ENCODE results near the gene LRRC4B.

Gene LRRC4B

GRCh38 chr19:50505856-50506611 is 62.2 kb downstream of the LRRC4B start:
- no peak for DNase-seq (ENCODE audit: low read depth, low spot score)

GRCh38 chr19:50501568-50502475 is 66.4 kb downstream of the LRRC4B start:
- no peak for DNase-seq (ENCODE audit: low read depth, low spot score)

- no peak for DNase-seq (ENCODE audit: low read depth, low spot score)
Measured at GRCh38 chr19:50501186-50501567, 67.1 kb downstream of the LRRC4B start.

- DNase-seq (ENCODE audit: low read depth, low spot score): no peak
Measured at GRCh38 chr19:50500753-50501151, 67.5 kb downstream of the LRRC4B start.

GRCh38 chr19:50500060-50500752 is 68.0 kb downstream of the LRRC4B start:
- DNase-seq (ENCODE audit: low read depth, low spot score): no peak

GRCh38 chr19:50498219-50499056 is 69.8 kb downstream of the LRRC4B start:
- DNase-seq (ENCODE audit: low read depth, low spot score): no peak

- DNase-seq (ENCODE audit: low read depth, low spot score): no peak
Measured at GRCh38 chr19:50497022-50497405, 71.2 kb downstream of the LRRC4B start.

- DNase-seq (ENCODE audit: low read depth, low spot score): no peak
Measured at GRCh38 chr19:50496189-50497021, 71.8 kb downstream of the LRRC4B start.

GRCh38 chr19:50495020-50495531 is 73.2 kb downstream of the LRRC4B start:
- no peak for DNase-seq (ENCODE audit: low read depth, low spot score)

- no peak for DNase-seq (ENCODE audit: low read depth, low spot score)
Measured at GRCh38 chr19:50494186-50495019, 73.8 kb downstream of the LRRC4B start.

- DNase-seq (ENCODE audit: low read depth, low spot score): no peak
Measured at GRCh38 chr19:50493171-50493570, 75.1 kb downstream of the LRRC4B start.

- no peak for DNase-seq (ENCODE audit: low read depth, low spot score)
Measured at GRCh38 chr19:50492303-50493052, 75.8 kb downstream of the LRRC4B start.

GRCh38 chr19:50490991-50491472 is 77.2 kb downstream of the LRRC4B start:
- DNase-seq (ENCODE audit: low read depth, low spot score): no peak

- no peak for DNase-seq (ENCODE audit: low read depth, low spot score)
Measured at GRCh38 chr19:50490411-50490811, 77.8 kb downstream of the LRRC4B start.

GRCh38 chr19:50489461-50490011 is 78.7 kb downstream of the LRRC4B start:
- no peak for DNase-seq (ENCODE audit: low read depth, low spot score)

- DNase-seq (ENCODE audit: low read depth, low spot score): no peak
Measured at GRCh38 chr19:50488389-50489194, 79.6 kb downstream of the LRRC4B start.

GRCh38 chr19:50486823-50487515 is 81.3 kb downstream of the LRRC4B start:
- DNase-seq (ENCODE audit: low read depth, low spot score): peak; percentile 67
